GM19239 (cell line): Measurements from ENCODE around the gene ATG16L1.
A peak's percentile ranks its signal among the peaks of the same experiment; 100 is the strongest.

Experiments
- DNase-seq: peaks from one replicate; pipeline ENCODE4 v3.0.0; 2011; ENCODE audit warnings: low spot score; ENCODE audit not compliant: insufficient read length
- FAIRE-seq: peaks from 2 replicates; lab custom pipeline; 2011; peaks lifted over from hg19 to GRCh38; lab: Jason Lieb, UNC

ATG16L1 gene

GRCh38 chr2:233256048-233256447, 4.6 kb downstream of the ATG16L1 start:
- DNase-seq (no peak), FAIRE-seq (no peak)

- FAIRE-seq (no peak), DNase-seq (no peak)
Measured at GRCh38 chr2:233258211-233258610, 6.7 kb downstream of the ATG16L1 start.

GRCh38 chr2:233259730-233260129, 8.3 kb downstream of the ATG16L1 start:
- DNase-seq = no peak
- FAIRE-seq = no peak

- no peak for FAIRE-seq
- DNase-seq = no peak
Measured at GRCh38 chr2:233260661-233261060, 9.2 kb downstream of the ATG16L1 start.

GRCh38 chr2:233261819-233262555, 10.5 kb downstream of the ATG16L1 start:
- FAIRE-seq = peak; percentile 95
- DNase-seq = peak; percentile 13

GRCh38 chr2:233262562-233262961, 11.1 kb downstream of the ATG16L1 start:
- FAIRE-seq (no peak), DNase-seq (no peak)

- DNase-seq (no peak), FAIRE-seq (no peak)
Measured at GRCh38 chr2:233263045-233263570, 11.6 kb downstream of the ATG16L1 start.

GRCh38 chr2:233264667-233265066, 13.2 kb downstream of the ATG16L1 start:
- no peak for FAIRE-seq
- DNase-seq = no peak

- DNase-seq = no peak
- FAIRE-seq = no peak
Measured at GRCh38 chr2:233265899-233266431, 14.5 kb downstream of the ATG16L1 start.

GRCh38 chr2:233266481-233266880, 15.0 kb downstream of the ATG16L1 start:
- FAIRE-seq (no peak), DNase-seq (no peak)

GRCh38 chr2:233267516-233268245, 16.2 kb downstream of the ATG16L1 start:
- DNase-seq (peak; percentile 23), FAIRE-seq (peak; percentile 93)

- no peak for FAIRE-seq
- no peak for DNase-seq
Measured at GRCh38 chr2:233270366-233270765, 18.9 kb downstream of the ATG16L1 start.

- no peak for FAIRE-seq
- DNase-seq = no peak
Measured at GRCh38 chr2:233270951-233271350, 19.5 kb downstream of the ATG16L1 start.

GRCh38 chr2:233271693-233272092, 20.2 kb downstream of the ATG16L1 start:
- FAIRE-seq = no peak
- no peak for DNase-seq

GRCh38 chr2:233273120-233273519, 21.6 kb downstream of the ATG16L1 start:
- FAIRE-seq = no peak
- DNase-seq = no peak

GRCh38 chr2:233275223-233275622, 23.8 kb downstream of the ATG16L1 start:
- DNase-seq (no peak), FAIRE-seq (no peak)

GRCh38 chr2:233278921-233279320, 27.4 kb downstream of the ATG16L1 start:
- no peak for FAIRE-seq
- no peak for DNase-seq

- no peak for FAIRE-seq
- DNase-seq = no peak
Measured at GRCh38 chr2:233280114-233280693, 28.7 kb downstream of the ATG16L1 start.

- DNase-seq = no peak
- no peak for FAIRE-seq
Measured at GRCh38 chr2:233281553-233281952, 30.1 kb downstream of the ATG16L1 start.

- DNase-seq = no peak
- no peak for FAIRE-seq
Measured at GRCh38 chr2:233281992-233282603, 30.6 kb downstream of the ATG16L1 start.
